CD4-positive, alpha-beta memory T cell (primary cell): Measurements from ENCODE around the gene TBX19. TPM values are rescaled to one million over a fixed set of nuclear protein-coding genes. Genes with fewer than 3 reads are reported as not detected.
A peak's percentile ranks its signal among the peaks of the same experiment; 100 is the strongest.

Experiments
- CTCF ChIA-PET: fragments of 350-600 bp; sonication (Branson Sonifier 250); formaldehyde crosslinking; loops from one replicate; lab custom pipeline; 2021; ENCODE audit warnings: inconsistent platforms; ENCODE audit not compliant: partially characterized antibody; lab: Charles Lee
- POLR2A ChIA-PET: fragments of 350-600 bp; sonication (Branson Sonifier 250); formaldehyde crosslinking; loops from one replicate; lab custom pipeline; 2021; ENCODE audit not compliant: partially characterized antibody; lab: Charles Lee
- DNase-seq, 5 donors: peaks; one replicate each; pipeline versions ENCODE4 v3.0.0 to v3.0.0-alpha.2; 2020 to 2022; ENCODE audit warnings: mixed read lengths in 1 of 5
- H3K27ac ChIP-seq: one replicate; pipeline ENCODE4 v1.7.0; 2013; ENCODE audit warnings: low read depth, low read length
- H3K27me3 ChIP-seq: 2 replicates; pipeline ENCODE4 v1.7.0; 2013; ENCODE audit warnings: mild to moderate bottlenecking, low read length, moderate library complexity; ENCODE audit not compliant: insufficient read depth
- H3K36me3 ChIP-seq: 2 replicates; pipeline ENCODE4 v1.7.0; 2013; ENCODE audit warnings: mild to moderate bottlenecking, low read length, moderate library complexity; ENCODE audit not compliant: insufficient read depth
- H3K4me1 ChIP-seq: 2 replicates; pipeline ENCODE4 v1.7.0; 2013; ENCODE audit warnings: mild to moderate bottlenecking, low read length, moderate library complexity; ENCODE audit not compliant: insufficient read depth
- H3K4me3 ChIP-seq, 2 donors: one replicate each; pipeline ENCODE4 v1.7.0; 2013; ENCODE audit warnings: low read length in 2 of 2, mild to moderate bottlenecking in 1 of 2
- H3K9me3 ChIP-seq, 2 donors: one replicate each; pipeline ENCODE4 v1.7.0; 2013; ENCODE audit warnings: low read length in 2 of 2, control low read depth in 1 of 2; ENCODE audit not compliant: control insufficient read depth in 1 of 2
- H3K27ac Mint-ChIP-seq, 7 donors: one replicate each; pipeline ENCODE4 v1.8.0; 2020 to 2021; ENCODE audit warnings: mixed read lengths in 7 of 7, mild to moderate bottlenecking in 6 of 7, inconsistent platforms in 3 of 7, moderate library complexity in 3 of 7
- H3K27me3 Mint-ChIP-seq, 2 donors: one replicate each; pipeline ENCODE4 v1.8.0; 2020 to 2021; ENCODE audit warnings: mixed read lengths in 2 of 2
- H3K36me3 Mint-ChIP-seq, 2 donors: one replicate each; pipeline ENCODE4 v1.8.0; 2020 to 2021; ENCODE audit warnings: mixed read lengths in 2 of 2, inconsistent platforms in 1 of 2, mild to moderate bottlenecking in 1 of 2
- H3K4me1 Mint-ChIP-seq, 4 donors: one replicate each; pipeline ENCODE4 v1.8.0; 2020 to 2021; ENCODE audit warnings: mixed read lengths in 4 of 4, mild to moderate bottlenecking in 1 of 4
- H3K4me3 Mint-ChIP-seq, 8 donors: one replicate each; pipeline ENCODE4 v1.8.0; 2020 to 2021; ENCODE audit warnings: mixed read lengths in 8 of 8, mild to moderate bottlenecking in 7 of 8, moderate library complexity in 6 of 8, inconsistent platforms in 3 of 8
- H3K9me3 Mint-ChIP-seq, 8 donors: one replicate each; pipeline ENCODE4 v1.8.0; 2020 to 2021; ENCODE audit warnings: mixed read lengths in 8 of 8, mild to moderate bottlenecking in 5 of 8, inconsistent platforms in 3 of 8, moderate library complexity in 1 of 8
- intact Hi-C: fragments of 100-400 bp; cut with micrococcal nuclease; formaldehyde crosslinking; loops from one replicate; pipeline ENCODE4 v1.15.1; 2023
- polyA plus RNA-seq, 2 donors: library from polyadenylated mRNA; unstranded; fragments of 300-500 nt; fragmentation: Illumina TruSeq; gene quantifications; one replicate each; pipeline ENCODE4 v1.2.3, GENCODE V29; 2021
- total RNA-seq, 2 experiments: library from RNA; stranded (reverse); gene quantifications; one replicate each; pipeline ENCODE4 v1.2.3, GENCODE V29; 2021

Gene TBX19
- total and polyA plus RNA-seq, 4 experiments from 2014 or later = 1.3 to 4.3 (median 3.1) TPM

- H3K27ac Mint-ChIP-seq = peak overlapping the region in 5 of 7 donors; percentile 37 to 94 (median 56)
- no peaks in the 10 kb centered on the region for H3K9me3 Mint-ChIP-seq
These were observed 37.0 kb upstream of the TBX19 start for GRCh38 chr1:168243636-168244212.

GRCh38 chr1:168245042-168245441, 35.6 kb upstream of the TBX19 start:
- Mint-ChIP-seq H3K36me3 (peaks cover 80 to 91% of the 10 kb centered on the region in 2 donors), H3K27ac (peak overlapping the region in 1 of 7 donors; percentile 25), H3K4me3 (no peak overlapping the region), H3K4me1 (peaks cover 41 to 68% (median 56%) of the 10 kb centered on the region in 4 donors), H3K9me3 (no peaks in the 10 kb centered on the region), H3K27me3 (no peaks in the 10 kb centered on the region)
- POLR2A ChIA-PET = no interaction called here
- Histone ChIP-seq H3K4me3 (no peak overlapping the region), H3K9me3 (no peaks in the 10 kb centered on the region), H3K36me3 (peaks cover 47% of the 10 kb centered on the region), H3K27me3 (no peaks in the 10 kb centered on the region), H3K4me1 (peaks cover 16% of the 10 kb centered on the region), H3K27ac (no peak overlapping the region)
- CTCF ChIA-PET = no interaction called here
- intact Hi-C loops = no loop called here
- DNase-seq = no peak

More at GRCh38 chr1:168243636-168244212, 37.0 kb upstream of the TBX19 start:
- intact Hi-C loops = no loop called here
- DNase-seq = peak in 1 of 5 donors; percentile 12
- H3K9me3 ChIP-seq = no peaks in the 10 kb centered on the region
- H3K4me1 ChIP-seq = peaks cover 16% of the 10 kb centered on the region
- H3K27me3 Mint-ChIP-seq = no peaks in the 10 kb centered on the region
- CTCF ChIA-PET = no interaction called here
- no peak overlapping the region for H3K4me3 ChIP-seq
- peaks cover 48% of the 10 kb centered on the region for H3K36me3 ChIP-seq
- peaks cover 80 to 90% of the 10 kb centered on the region in 2 donors for H3K36me3 Mint-ChIP-seq
- H3K27ac ChIP-seq = no peak overlapping the region
- H3K4me1 Mint-ChIP-seq = peaks cover 39 to 63% (median 49%) of the 10 kb centered on the region in 4 donors
- no peaks in the 10 kb centered on the region for H3K27me3 ChIP-seq
- no peak overlapping the region for H3K4me3 Mint-ChIP-seq
- POLR2A ChIA-PET = interaction anchor here (0.7 kb wide), 1 partner anchor 9 kb away, joined by 3 read pairs; no protein-coding TSS in a partner anchor

- no peak overlapping the region for H3K4me3 ChIP-seq
- no peak overlapping the region for H3K27ac ChIP-seq
- no peaks in the 10 kb centered on the region for H3K9me3 ChIP-seq
- intact Hi-C loops = no loop called here
- no peaks in the 10 kb centered on the region for H3K27me3 ChIP-seq
- Mint-ChIP-seq H3K4me1 (peaks cover 43 to 75% (median 58%) of the 10 kb centered on the region in 4 donors), H3K4me3 (no peak overlapping the region), H3K27me3 (no peaks in the 10 kb centered on the region), H3K9me3 (no peaks in the 10 kb centered on the region), H3K36me3 (peaks cover 78 to 90% of the 10 kb centered on the region in 2 donors), H3K27ac (peak overlapping the region in 2 of 7 donors; percentile 22 to 47)
- H3K36me3 ChIP-seq = peaks cover 52% of the 10 kb centered on the region
- ChIA-PET POLR2A (no interaction called here), CTCF (interaction anchor here (0.8 to 1.3 kb wide), 2 partner anchors 11 to 13 kb away, joined by 3 to 5 read pairs; no protein-coding TSS in a partner anchor)
- no peak for DNase-seq
- peaks cover 16% of the 10 kb centered on the region for H3K4me1 ChIP-seq
These were observed 34.2 kb upstream of the TBX19 start for GRCh38 chr1:168246506-168246905.

- Histone ChIP-seq H3K36me3 (peaks cover 14% of the 10 kb centered on the region), H3K27me3 (no peaks in the 10 kb centered on the region), H3K27ac (no peak overlapping the region), H3K9me3 (no peaks in the 10 kb centered on the region), H3K4me3 (no peak overlapping the region), H3K4me1 (no peaks in the 10 kb centered on the region)
- Mint-ChIP-seq H3K4me1 (peaks cover 20 to 36% (median 31%) of the 10 kb centered on the region in 4 donors), H3K9me3 (peaks cover 0 to 13% (median 6%) of the 10 kb centered on the region in 8 donors), H3K4me3 (no peak overlapping the region), H3K36me3 (peaks cover 79% of the 10 kb centered on the region in 2 donors), H3K27me3 (no peaks in the 10 kb centered on the region), H3K27ac (no peak overlapping the region)
- ChIA-PET POLR2A (no interaction called here), CTCF (interaction anchor here (0.7 to 2.1 kb wide), 3 partner anchors 11 to 19 kb away, joined by 3 to 8 read pairs (median 3); no protein-coding TSS in a partner anchor)
- intact Hi-C loops = no loop called here
- no peak for DNase-seq
These were observed 28.4 kb upstream of the TBX19 start for GRCh38 chr1:168252204-168252733.

GRCh38 chr1:168256164-168256563, 24.5 kb upstream of the TBX19 start:
- Mint-ChIP-seq H3K27me3 (no peaks in the 10 kb centered on the region), H3K27ac (no peak overlapping the region), H3K9me3 (peaks cover 0 to 13% (median 8%) of the 10 kb centered on the region in 8 donors), H3K4me3 (no peak overlapping the region), H3K4me1 (peaks cover 17 to 26% (median 22%) of the 10 kb centered on the region in 4 donors), H3K36me3 (peaks cover 61 to 74% of the 10 kb centered on the region in 2 donors)
- Histone ChIP-seq H3K27me3 (no peaks in the 10 kb centered on the region), H3K27ac (no peak overlapping the region), H3K4me3 (no peak overlapping the region), H3K36me3 (no peaks in the 10 kb centered on the region), H3K4me1 (no peaks in the 10 kb centered on the region), H3K9me3 (no peaks in the 10 kb centered on the region)
- no peak for DNase-seq
- intact Hi-C loops = no loop called here
- ChIA-PET POLR2A (no interaction called here), CTCF (no interaction called here)

- Histone ChIP-seq H3K27me3 (no peaks in the 10 kb centered on the region), H3K27ac (no peak overlapping the region), H3K4me3 (no peak overlapping the region), H3K4me1 (no peaks in the 10 kb centered on the region), H3K36me3 (no peaks in the 10 kb centered on the region), H3K9me3 (no peaks in the 10 kb centered on the region)
- peaks cover 0 to 13% (median 8%) of the 10 kb centered on the region in 8 donors for H3K9me3 Mint-ChIP-seq
- intact Hi-C loops = no loop called here
- peak overlapping the region in 1 of 7 donors; percentile 35 for H3K27ac Mint-ChIP-seq
- POLR2A ChIA-PET = no interaction called here
- no peaks in the 10 kb centered on the region for H3K27me3 Mint-ChIP-seq
- peaks cover 17 to 31% (median 27%) of the 10 kb centered on the region in 4 donors for H3K4me1 Mint-ChIP-seq
- DNase-seq = no peak
- no peak overlapping the region for H3K4me3 Mint-ChIP-seq
- peaks cover 59 to 78% of the 10 kb centered on the region in 2 donors for H3K36me3 Mint-ChIP-seq
- CTCF ChIA-PET = no interaction called here
These were observed 23.3 kb upstream of the TBX19 start for GRCh38 chr1:168257397-168257796.

GRCh38 chr1:168259567-168259966, 21.1 kb upstream of the TBX19 start:
- Histone ChIP-seq H3K4me3 (no peak overlapping the region), H3K9me3 (no peaks in the 10 kb centered on the region), H3K27me3 (no peaks in the 10 kb centered on the region), H3K36me3 (no peaks in the 10 kb centered on the region), H3K4me1 (no peaks in the 10 kb centered on the region), H3K27ac (no peak overlapping the region)
- Mint-ChIP-seq H3K4me1 (peaks cover 17 to 28% (median 20%) of the 10 kb centered on the region in 4 donors), H3K4me3 (no peak overlapping the region), H3K36me3 (peaks cover 54 to 74% of the 10 kb centered on the region in 2 donors), H3K27ac (no peak overlapping the region), H3K9me3 (peaks cover 0 to 14% (median 7%) of the 10 kb centered on the region in 8 donors), H3K27me3 (no peaks in the 10 kb centered on the region)
- ChIA-PET CTCF (no interaction called here), POLR2A (no interaction called here)
- intact Hi-C loops = no loop called here
- no peak for DNase-seq
